ENCODE measurements around the gene ERO1A.
A peak's percentile ranks its signal among the peaks of the same experiment; 100 is the strongest.
"Not testable (repeated sequence)": the region's sequence is repeated elsewhere in the genome, so short reads cannot be mapped to it uniquely, and the experiment has no call there.

ERO1A gene, protein sequence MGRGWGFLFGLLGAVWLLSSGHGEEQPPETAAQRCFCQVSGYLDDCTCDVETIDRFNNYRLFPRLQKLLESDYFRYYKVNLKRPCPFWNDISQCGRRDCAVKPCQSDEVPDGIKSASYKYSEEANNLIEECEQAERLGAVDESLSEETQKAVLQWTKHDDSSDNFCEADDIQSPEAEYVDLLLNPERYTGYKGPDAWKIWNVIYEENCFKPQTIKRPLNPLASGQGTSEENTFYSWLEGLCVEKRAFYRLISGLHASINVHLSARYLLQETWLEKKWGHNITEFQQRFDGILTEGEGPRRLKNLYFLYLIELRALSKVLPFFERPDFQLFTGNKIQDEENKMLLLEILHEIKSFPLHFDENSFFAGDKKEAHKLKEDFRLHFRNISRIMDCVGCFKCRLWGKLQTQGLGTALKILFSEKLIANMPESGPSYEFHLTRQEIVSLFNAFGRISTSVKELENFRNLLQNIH

DNA sequence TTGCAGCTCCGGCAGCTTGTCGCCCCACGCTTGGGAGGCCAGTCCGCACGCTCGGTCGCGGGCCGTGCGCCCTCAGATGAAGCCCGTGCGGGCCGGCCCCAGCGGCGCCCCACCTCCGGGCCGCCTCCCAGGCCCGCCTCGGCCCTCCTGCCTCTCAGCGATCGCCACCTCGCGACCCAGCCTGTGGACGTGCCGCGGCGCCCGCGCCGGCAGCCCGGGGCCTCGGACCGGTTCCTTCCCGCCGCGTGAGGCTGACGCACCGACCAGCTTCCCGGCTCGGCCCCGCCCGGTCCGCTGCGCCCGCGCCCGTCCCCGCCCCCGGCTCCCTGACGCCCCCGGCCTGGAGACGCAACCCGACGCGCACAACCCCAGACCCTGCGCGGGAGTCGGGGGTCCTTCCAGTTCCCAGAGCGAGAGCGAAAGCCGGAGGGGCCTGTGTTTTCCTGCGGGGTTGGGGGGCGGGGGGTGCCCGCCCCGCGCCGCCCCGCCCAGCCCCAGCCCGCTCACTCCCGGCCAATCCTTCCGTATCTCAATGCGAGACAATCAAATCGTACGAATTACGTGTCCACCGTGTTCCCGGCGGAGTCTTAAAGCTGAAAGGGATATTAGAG is at the start of gene ERO1A:
TSS of gene ERO1A (minus strand) at position 78 of the 611 bp plus-strand sequence. CDS start at position 1, 77 bp downstream.
- peak; percentile 63 to 76 for DNase-seq

DNA sequence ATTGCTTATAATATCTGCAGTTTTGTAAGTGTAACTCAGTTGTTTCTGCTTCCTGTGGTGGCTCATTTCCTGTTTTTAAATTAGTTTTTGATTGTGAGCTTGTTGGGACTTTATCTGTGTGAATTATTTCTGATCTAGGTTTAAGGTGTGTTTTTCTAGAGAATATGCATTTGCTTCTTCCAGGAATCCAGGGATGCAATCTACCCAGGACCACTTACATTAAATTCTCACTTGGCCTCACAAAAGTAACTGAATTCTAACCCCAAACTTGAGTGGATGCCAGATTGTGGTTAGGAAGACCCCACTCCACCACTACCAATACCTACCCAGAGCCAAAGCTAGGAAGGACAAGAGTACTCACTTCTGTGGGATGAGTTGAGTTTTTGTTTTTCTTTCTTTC is 46.5 kb upstream of the ERO1A start:
- DNase-seq: no peak

DNA sequence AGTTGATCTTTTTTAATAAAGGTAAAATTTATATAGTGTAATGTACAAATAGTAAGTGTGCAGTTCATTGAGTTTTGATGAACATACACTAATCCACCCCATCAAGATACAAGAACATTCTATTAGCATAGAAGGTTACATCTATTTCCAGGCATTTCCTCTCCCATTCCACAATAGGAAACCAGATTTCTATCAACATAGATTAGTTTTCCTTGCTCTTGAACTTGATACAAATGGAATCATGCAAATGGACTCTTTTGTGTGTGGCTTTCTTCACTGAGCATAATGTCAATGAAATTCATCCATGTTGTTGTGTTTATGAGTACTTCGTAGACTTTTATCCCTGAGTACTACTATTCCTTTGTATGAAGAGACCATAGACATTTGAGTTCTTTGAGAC is 45.4 kb upstream of the ERO1A start:
- no peak for DNase-seq

DNA sequence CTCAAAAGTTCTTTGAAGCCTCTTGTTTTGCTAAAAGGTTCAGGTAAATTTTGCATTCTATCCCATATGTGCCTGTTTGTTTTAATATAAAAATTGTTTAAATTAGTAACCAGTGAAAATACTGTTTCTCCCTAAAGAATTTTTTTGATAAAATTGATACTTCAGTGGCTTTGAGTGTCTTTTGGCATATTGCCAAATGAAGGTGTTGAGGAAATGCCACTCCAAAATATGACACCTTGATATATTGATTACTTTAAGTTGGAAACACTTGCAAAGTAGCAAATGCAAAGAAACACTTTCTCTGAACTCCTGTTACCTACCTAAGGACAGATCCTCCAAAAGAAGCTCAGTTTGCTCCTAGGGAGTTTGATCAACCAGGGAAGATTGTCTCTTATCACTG is 43.1 kb upstream of the ERO1A start:
- no peak for DNase-seq

DNA sequence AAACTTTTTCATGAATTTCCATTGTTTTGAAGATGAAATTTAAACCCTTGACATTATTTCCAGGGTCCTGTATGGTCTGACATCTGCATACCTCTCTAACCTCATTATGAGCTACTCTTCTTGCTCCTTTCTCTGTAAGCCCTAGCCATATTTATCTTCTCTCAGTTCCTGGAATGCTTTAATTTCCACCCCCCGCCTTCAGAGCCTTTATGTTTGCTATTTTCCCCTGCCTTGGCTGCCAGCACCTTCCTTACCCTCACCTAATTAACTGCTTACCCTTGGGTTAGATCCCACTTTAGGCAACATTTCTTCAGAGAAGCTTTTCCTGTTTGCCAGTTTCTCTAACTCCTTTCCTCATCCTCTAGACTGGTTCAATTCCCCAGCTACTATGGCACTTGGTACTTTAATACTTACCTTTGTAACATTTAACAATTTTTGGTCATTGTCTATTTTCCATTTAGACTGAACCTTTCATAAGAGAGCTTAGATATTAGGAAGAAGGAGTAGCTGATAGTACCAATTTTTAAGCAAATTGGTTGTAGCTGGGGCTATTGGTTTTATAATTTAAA is 40.6 kb upstream of the ERO1A start:
- no peak for DNase-seq

DNA sequence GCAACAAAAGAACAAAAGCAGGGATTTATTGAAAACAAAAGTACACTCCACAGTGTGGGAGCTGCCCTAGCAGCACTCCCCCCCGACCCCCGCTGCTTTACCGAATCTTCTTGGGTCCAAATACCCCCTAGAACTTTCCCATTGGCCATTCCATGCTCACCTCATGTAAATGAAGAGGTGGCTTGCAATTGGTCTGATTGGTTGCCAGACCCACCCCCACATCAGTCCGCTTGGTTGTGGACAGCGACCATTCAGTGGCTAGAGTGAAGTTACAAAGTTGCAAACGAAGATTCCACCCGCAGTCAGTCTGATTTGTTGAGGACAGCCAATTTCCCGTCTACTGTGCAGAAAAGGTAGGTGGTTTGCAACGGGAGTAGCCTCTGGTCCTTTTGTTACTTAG is 38.5 kb upstream of the ERO1A start:
- DNase-seq: no peak

DNA sequence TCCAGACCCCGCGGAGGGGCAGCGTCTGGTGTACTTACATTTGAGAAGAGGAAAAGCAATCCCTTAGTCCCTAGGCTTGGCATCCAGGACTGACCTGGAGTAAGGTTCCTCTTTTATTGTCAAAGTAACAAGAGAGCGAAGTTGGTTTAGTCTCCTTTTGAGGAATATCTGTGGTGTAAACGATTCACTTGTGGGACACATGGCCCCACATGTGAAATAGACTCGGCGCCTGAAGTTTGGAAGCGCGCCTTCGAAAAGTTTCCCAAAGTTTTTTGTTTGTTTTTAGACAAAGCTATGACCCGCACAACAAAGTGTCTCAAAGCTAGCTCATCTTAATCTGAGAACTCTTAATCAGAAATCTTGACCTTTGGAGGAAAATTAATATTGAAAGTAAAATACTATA is 35.4 kb upstream of the ERO1A start:
- peak; percentile 62 to 63 for DNase-seq

DNA sequence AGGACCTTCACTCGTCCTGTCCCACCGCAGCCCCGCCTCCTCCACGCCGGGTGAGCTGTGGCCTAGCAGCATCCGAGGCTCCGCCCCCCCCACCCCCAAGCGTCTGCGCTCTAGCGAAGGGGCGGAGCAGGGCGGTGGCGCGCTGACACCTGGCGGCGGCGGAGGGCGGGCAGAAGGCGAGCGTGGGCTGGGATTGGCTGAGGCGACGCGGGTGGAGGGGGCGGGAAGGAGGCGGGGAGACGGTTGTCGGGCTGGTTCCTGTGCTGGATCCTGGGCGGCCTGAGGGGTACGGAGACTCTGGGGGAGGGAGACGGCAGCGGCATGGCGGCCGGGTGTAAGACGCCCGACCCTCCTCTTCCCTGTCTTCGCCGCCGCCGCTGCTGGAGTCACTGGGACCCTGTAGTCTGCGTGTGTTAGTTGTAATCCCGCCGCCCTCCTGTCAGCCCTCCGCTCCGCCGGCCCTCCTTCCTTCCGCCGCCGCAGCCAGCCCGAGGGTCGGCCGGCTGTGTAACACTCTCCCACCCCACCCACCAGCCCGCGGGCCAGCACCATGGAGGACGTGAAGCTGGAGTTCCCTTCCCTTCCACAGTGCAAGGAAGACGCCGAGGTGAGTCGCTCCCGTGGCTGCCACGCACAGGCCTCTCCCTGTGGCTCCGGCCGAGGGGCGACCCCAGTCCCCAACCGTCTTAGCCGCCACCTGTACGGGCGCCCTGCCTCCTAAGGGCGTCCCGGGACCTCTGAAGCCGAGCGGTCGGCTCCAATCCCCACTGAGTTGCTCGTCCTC is 34.8 kb upstream of the ERO1A start, which contains the start of gene STYX:
TSS of gene STYX (plus strand) at position 242 of the 784 bp plus-strand sequence. CDS start at position 551, 309 bp downstream.
- DNase-seq: peak; percentile 93 to 97

DNA sequence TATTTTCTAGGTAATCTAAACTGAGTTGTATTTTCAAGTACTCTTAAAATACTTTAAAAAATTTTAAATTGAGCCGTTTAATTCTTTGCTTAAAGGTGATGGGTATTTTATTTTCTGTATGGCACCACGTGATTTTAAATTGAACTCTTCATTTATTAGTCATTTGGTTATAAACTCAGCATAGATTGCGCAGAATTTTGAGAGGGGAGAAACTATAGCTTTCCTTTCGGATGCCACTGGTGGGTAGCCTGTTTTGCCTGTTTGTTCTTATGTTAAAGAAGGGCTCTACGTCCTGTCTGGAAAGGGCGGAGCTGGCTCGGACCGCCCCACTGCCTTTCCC is 34.2 kb upstream of the ERO1A start:
- no peak for DNase-seq

DNA sequence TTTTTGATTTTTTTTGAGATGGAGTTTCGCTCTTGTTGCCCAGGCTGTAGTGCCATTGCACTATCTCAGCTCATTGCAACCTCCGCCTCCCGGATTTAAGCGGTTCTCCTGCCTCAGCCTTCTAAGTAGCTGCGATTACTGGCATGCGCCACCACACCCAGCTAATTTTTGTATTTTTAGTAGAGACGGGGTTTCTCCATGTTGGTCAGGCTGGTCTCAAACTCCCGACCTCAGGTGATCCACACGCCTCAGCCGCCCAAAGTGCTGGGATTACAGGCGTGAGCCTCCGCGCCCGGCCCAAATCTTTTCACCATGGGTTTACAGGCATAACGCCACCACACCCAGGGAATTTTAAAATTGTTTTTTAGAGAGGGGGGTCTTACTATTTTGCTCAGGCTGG is 33.7 kb upstream of the ERO1A start:
- not testable (repeated sequence) for DNase-seq

DNA sequence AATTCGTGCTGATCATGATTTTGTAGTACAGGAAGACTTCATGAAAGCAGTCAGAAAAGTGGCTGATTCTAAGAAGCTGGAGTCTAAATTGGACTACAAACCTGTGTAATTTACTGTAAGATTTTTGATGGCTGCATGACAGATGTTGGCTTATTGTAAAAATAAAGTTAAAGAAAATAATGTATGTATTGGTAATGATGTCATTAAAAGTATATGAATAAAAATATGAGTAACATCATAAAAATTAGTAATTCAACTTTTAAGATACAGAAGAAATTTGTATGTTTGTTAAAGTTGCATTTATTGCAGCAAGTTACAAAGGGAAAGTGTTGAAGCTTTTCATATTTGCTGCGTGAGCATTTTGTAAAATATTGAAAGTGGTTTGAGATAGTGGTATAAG is 32.2 kb upstream of the ERO1A start:
- DNase-seq: not testable (repeated sequence)

DNA sequence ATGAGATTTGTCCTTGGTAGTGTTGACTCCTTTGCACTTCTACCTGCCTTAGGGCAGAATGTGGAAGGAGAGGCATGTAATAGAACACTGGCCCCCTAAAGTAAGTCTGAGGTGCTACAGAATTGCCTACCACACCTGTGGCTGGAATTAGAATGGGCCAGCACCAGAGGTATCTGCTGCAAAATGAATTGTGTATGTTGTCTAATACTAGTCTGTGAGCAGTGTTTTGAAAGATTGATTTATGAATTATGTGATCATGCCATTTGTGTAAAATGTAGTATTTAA is 28.9 kb upstream of the ERO1A start:
- no peak for DNase-seq

DNA sequence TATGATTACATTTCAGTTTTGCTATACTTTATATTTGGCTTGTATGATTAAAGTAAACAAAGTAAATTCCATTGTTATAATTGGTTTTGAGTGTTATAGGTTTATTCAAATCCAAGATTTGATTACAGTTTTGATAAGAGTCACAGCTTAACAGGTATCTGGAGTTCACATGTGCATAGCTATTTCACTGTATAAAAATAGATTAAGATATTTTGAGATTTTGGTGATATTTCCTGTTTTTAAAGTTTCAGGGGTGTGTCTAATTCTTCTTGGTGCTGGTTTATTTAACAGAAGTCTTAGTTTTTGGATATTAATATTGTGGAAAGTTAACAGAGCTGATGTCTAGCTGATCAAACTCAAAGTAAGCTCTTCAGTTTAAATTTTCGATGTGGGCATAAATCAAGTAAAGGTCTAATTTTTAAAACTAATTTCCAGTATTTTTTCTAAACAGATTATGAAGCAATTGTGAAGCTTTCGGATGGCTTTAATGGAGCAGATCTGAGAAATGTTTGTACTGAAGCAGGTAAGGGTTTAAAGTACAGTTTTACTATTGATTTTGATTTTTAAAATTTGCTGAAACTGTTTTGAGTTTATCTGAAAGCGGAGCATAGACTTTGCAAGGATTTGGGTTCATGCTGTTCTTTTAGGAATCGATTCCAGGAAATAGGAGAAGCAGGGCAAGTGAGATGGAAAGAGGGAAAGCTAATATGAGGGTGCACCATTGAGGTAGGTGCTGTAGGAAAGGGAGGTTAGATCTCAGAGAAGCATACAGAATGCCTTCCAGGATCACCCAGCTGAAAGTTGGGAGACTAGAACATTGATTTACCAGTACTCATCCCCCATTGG is 28.4 kb upstream of the ERO1A start:
- no peak for DNase-seq

DNA sequence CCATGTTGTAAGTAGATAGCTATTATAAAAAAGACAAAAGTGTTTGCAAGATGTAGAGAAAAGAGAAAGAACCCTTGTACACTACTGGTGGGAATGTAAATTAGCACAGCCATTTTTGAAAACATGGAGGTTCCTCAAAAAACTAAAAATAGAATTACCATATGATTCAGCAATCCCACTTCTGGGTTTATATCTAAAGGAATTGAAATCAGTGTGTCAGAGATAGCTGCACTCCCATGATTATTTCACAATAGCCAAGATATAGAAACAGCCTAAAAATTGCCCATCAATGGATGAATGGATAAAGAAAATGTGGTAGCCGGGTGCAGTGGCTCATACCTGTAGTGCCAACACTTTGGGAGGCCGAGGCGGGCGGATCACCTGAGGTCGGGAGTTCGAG is 20.8 kb upstream of the ERO1A start:
- DNase-seq: no peak

DNA sequence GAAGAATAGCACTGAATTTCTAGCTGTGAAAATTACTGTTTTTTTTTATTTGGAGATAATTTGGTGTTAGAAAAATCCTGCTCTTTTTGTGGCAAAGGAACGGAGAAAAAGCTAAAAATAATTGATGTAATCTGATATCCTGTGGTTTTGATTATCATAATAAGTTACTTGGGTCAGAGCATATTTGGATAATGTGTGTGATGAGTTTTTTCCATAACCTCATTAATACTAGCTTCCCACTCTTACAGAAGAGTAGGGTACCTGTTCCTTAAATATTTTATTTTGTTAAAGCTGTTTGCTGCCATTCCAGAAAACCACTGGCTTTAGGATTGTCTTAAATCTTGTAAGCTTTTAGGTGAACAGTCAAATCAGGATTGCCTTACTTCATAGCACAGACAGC is 16.3 kb upstream of the ERO1A start:
- DNase-seq: no peak

DNA sequence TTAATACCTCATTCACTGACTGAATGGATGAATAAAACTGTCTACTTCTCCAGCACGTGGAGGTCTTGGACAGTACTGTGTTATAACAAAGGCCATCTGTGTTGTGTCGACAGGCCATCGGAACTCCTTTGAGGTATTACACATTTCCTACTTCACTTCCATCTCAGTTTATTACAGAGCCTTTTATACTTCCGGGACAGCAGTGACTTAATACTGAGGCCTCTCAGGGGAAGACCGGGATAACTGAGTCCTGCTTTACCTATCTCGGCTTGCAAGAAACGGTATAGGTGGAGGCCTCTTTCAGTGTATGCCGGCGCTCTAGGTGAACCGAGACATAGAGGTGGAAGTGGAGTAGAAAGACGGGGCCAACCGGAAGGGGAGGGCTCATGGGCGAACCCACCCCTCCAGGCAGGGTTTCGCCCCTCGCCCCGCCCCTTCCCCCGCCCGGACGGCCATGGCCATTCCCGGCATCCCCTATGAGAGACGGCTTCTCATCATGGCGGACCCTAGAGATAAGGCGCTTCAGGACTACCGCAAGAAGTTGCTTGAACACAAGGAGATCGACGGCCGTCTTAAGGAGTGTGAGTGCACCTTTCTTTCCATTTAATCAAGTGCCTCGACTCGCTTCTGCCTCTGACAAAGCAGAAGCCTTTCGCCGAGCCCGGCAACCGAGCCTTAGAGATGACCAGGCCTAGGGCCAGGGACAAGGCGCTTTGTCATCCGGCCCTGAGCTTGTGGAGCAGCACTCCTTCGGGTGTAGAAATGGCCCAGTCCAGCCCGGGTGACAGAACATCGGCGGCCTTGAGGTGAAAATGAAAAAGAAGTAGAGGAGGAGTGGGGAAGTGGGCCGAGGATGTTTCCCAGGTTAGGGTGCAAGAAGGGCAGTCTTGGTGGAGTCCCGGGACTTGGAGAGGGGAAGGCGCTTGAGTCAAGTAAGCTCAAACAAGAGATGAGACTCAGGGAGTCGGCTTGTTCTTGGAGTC is 11.7 kb upstream of the ERO1A start, which contains the start of gene PSMC6:
TSS of gene PSMC6 (plus strand) at position 477 of the 983 bp plus-strand sequence. CDS start at position 497, 20 bp downstream.
- DNase-seq: peak; percentile 92 to 94

DNA sequence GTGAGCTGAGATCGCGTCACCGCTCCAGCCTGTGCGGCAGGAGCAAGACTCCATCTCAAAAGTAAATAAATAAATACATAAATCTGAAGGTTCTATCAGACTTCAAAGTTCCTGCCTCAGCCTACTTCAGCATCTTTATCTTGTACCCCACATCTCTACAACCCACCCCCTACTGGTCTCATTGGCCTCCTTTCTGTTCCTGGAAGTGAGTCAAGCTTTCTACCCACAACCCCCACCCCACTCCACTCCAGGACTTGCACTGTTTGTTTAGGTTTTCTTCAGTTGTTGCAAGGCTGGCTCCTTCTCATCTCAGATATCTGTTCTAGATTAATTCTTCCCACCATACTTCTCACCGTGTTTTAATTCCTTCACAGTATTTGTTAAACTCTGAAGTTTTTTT is 10.9 kb upstream of the ERO1A start:
- peak; percentile 27 to 53 for DNase-seq

DNA sequence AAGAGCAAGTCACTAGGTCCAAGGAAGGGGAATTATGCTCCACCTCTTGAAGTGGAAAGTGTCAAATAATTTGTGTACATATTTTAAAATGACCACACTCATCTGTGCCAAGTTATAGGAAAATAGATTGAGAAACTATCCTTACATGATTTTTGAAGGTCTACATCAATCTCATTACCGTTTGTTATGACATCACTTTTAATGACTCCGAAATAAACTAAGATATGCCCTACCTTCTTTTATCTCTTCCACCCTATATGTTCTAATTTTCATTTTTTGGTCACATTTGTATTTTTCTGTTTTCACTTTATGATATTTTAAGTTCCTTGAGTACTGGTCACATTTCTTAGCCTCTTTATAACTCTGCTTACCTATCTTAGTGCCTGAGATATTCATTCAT is 8.3 kb upstream of the ERO1A start:
- no peak for DNase-seq

DNA sequence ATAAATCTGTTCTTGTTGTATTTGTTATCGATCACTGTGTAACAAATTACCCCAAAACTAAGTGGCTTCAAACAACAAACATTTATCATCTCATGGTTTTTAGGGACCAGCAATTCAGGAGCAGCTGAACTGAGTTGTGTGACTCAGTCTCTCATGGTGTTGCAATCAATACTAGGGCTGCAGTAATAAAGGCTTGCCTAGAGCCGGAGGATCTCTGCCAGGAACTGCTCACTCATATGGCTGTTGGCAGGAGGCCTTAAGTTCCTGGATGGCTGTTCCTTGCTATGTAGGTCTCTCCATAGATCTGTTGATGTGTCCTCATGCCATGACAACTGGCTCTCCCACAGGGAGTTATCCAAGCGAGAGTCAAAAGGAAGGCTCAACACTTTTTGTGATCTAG is 7.9 kb upstream of the ERO1A start:
- DNase-seq: peak in 1 of 2 experiments; percentile 11

DNA sequence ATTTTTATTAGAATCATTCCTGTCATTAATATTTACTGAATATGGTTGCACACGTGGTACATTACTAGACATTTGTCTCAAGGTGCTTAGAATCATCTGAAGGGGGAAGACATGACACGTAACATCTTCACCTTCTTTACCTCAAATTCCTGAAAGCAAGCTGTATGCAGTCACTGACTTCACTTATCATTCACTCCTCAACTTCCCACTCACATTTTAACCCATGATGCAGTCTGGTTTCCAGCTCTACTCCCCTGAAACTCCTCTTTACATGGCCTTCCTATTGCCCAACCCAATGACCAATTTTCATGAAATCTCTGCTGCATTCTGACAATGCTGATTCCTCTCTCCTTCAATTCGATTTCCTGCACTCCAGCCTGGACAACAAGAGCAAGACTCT is 5.9 kb upstream of the ERO1A start:
- DNase-seq: no peak

DNA sequence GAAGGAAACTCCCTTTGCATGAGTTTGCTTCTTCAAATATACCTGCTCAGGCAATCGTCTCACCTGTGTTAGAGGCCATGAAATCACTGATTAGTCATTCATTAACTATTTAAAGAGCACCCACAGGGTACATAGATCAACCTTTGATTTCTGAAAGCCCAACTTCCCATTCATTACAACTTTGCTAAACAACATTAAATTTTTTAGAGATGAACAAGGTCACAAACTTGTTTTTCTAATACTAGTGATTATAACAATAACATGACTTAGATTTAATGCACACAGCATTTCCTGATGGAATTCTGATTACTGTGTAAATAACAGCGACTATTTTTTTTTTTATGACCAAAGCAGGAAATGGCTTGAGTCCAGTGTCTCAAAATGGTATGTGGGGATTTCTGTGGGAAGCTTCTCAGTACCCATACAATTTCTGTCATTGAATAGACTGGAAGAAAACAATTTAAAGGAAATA is 5.4 kb upstream of the ERO1A start:
- no peak for DNase-seq
